Prostate gland (tissue), 2 donors: ENCODE data around the gene SNIP1. TPM values are rescaled to one million over a fixed set of nuclear protein-coding genes. Genes with fewer than 3 reads are reported as not detected.
"Not testable (repeated sequence)": the region's sequence is repeated elsewhere in the genome, so short reads cannot be mapped to it uniquely, and the experiment has no call there.

ENCODE experiments used
- DNase-seq: peaks from one replicate; pipeline ENCODE4 v3.0.0-alpha.2; 2019; ENCODE audit warnings: low spot score
- H3K27ac ChIP-seq, 2 donors: fragments of 200-600 bp; sonication (generic); 2 replicates each; pipeline ENCODE4 v1.5.1; 2017 to 2019
- H3K27me3 ChIP-seq: fragments of 200-600 bp; sonication (generic); replicated peaks from 2 replicates; pipeline ENCODE4 v1.5.1; 2019; ENCODE audit not compliant: insufficient read depth
- H3K36me3 ChIP-seq, 2 donors: fragments of 200-600 bp; sonication (generic); 1 replicate in 1 of 2; 2 replicates in 1 of 2; pipeline versions ENCODE4 v1.5.1 to v1.8.1; 2017 to 2019
- H3K4me1 ChIP-seq: fragments of 200-600 bp; sonication (generic); replicated peaks from 2 replicates; pipeline ENCODE4 v1.5.1; 2019
- H3K4me3 ChIP-seq, 2 donors: fragments of 200-600 bp; sonication (generic); 2 replicates each; pipeline ENCODE4 v1.5.1; 2017 to 2019
- H3K9me3 ChIP-seq: fragments of 200-600 bp; sonication (generic); 2 replicates; pipeline ENCODE4 v1.5.1; 2017
- CTCF ChIP-seq, 4 experiments: fragments of 200-600 bp in 2 of 4; fragments of 450-650 bp in 2 of 4; sonication (generic) in 2 of 4; IDR thresholded peaks; 1 replicate in 3 of 4; 2 replicates in 1 of 4; pipeline ENCODE4 v1.5.1; 2016 to 2019; ENCODE audit warnings: antibody characterized with exemption in 4 of 4, mild to moderate bottlenecking in 2 of 4, moderate library complexity in 2 of 4
- POLR2A ChIP-seq: fragments of 450-650 bp; IDR thresholded peaks from one replicate; pipeline ENCODE4 v1.6.1; 2016; ENCODE audit warnings: antibody characterized with exemption, mild to moderate bottlenecking
- POLR2AphosphoS5 ChIP-seq: sonication (generic); formaldehyde crosslinking; IDR thresholded peaks from one replicate; pipeline ENCODE4 v1.6.1; 2017; ENCODE audit warnings: antibody characterized with exemption
- WGBS: methylation state at CpG from one replicate; pipeline ENCODE4 v1.1.5; 2018; 5-methylcytosine and 5-hydroxymethylcytosine counted together
- intact Hi-C: fragments of 100-400 bp; cut with DNase I; formaldehyde crosslinking; loops from one replicate; pipeline ENCODE4 v1.14.2; 2022
- total RNA-seq, 2 donors: library from RNA; depleted of rRNA; stranded (reverse); fragments of >200 nt; gene quantifications; one replicate each; pipeline ENCODE4 v1.1.0, GENCODE V29; 2016

Gene SNIP1
- total RNA-seq, 2 donors from 2014 or later = 27.6 to 45.7 TPM

DNA sequence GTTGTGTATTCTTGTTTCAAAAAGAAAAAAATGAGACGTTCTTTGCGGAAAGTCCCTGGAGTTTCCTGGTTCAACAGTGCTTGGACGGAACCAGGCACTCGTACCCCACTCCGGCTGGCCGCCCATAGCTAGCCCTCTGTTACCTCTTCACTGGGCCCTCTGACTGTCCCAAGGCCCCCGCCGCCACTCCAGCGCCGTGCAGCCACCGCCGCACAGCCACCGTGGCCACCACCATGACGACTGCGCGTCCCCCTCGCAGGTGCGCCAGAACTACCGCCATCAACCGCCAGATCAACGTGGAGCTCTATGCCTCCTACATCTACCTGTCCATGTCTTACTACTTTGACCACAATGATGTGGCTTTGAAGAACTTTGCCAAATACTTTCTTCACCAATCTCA, 9.6 kb downstream of the SNIP1 start:
- no peaks in the 10 kb centered on the region for H3K4me1 ChIP-seq
- peaks cover 0 to 9% of the 10 kb centered on the region in 2 donors for H3K36me3 ChIP-seq
- H3K9me3 ChIP-seq = no peaks in the 10 kb centered on the region
- no peaks in the 10 kb centered on the region for H3K27me3 ChIP-seq
- no peak for DNase-seq
- WGBS = 96% methylated on average over 21 of the region's 21 CpGs
- TF ChIP-seq POLR2A (no peak), CTCF (IDR thresholded peaks at IDR 0.05) (no peak), POLR2AphosphoS5 (no peak)
- H3K4me3 ChIP-seq = no peak overlapping the region
- H3K27ac ChIP-seq = no peak overlapping the region
- intact Hi-C loops = no loop called here

GRCh38 chr1:37540036-37540785, 13.9 kb downstream of the SNIP1 start:
- Histone ChIP-seq H3K4me1 (no peaks in the 10 kb centered on the region), H3K4me3 (no peak overlapping the region), H3K27ac (no peak overlapping the region), H3K36me3 (peaks cover 0 to 9% of the 10 kb centered on the region in 2 donors), H3K27me3 (no peaks in the 10 kb centered on the region), H3K9me3 (no peaks in the 10 kb centered on the region)
- 95% methylated on average over 30 of the region's 30 CpGs for WGBS
- intact Hi-C loops = no loop called here
- no peak for TF ChIP-seq POLR2A
- no peak for TF ChIP-seq CTCF (IDR thresholded peaks at IDR 0.05)
- no peak for TF ChIP-seq POLR2AphosphoS5
- DNase-seq = no peak

DNA sequence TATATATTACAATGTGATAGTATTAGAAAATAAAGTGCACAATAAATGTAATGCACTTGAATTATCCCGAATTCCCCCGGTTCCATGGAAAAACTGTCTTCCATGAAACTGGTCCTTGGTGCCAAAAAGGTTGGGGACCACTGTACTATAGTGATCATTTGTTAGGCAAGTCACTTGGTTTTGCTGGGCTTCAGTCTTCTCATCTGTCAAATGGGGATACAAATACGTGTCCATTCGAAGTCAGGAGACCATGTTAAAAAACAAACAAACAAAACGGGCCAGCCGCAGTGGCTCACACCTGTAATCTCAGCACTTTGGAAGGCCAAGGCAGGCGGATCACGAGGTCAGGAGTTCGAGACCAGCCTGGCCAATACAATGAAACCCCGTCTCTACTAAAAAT, 14.9 kb downstream of the SNIP1 start:
- H3K27ac ChIP-seq, H3K27me3 ChIP-seq, intact Hi-C loops, H3K4me3 ChIP-seq, H3K36me3 ChIP-seq, DNase-seq, H3K4me1 ChIP-seq, H3K9me3 ChIP-seq: not testable (repeated sequence)
- 91% methylated on average over 10 of the region's 10 CpGs for WGBS

- Histone ChIP-seq H3K27me3 (no peaks in the 10 kb centered on the region), H3K4me3 (no peak overlapping the region), H3K27ac (peak overlapping the region; percentile 60 to 85), H3K4me1 (no peaks in the 10 kb centered on the region), H3K36me3 (peaks cover 0 to 9% of the 10 kb centered on the region in 2 donors), H3K9me3 (no peaks in the 10 kb centered on the region)
- DNase-seq = peak; percentile 62
- intact Hi-C loops = no loop called here
- 63% methylated on average over 2 of the region's 2 CpGs for WGBS
- TF ChIP-seq CTCF (IDR thresholded peaks at IDR 0.05) = no peak
- TF ChIP-seq POLR2AphosphoS5 = peak; percentile 63
Measured at GRCh38 chr1:37537378-37537777, 16.7 kb downstream of the SNIP1 start.

GRCh38 chr1:37533317-37534093, 20.6 kb downstream of the SNIP1 start:
- no peak for TF ChIP-seq CTCF (IDR thresholded peaks at IDR 0.05)
- TF ChIP-seq POLR2A = no peak
- no peak for TF ChIP-seq POLR2AphosphoS5
- intact Hi-C loops = no loop called here

DNA sequence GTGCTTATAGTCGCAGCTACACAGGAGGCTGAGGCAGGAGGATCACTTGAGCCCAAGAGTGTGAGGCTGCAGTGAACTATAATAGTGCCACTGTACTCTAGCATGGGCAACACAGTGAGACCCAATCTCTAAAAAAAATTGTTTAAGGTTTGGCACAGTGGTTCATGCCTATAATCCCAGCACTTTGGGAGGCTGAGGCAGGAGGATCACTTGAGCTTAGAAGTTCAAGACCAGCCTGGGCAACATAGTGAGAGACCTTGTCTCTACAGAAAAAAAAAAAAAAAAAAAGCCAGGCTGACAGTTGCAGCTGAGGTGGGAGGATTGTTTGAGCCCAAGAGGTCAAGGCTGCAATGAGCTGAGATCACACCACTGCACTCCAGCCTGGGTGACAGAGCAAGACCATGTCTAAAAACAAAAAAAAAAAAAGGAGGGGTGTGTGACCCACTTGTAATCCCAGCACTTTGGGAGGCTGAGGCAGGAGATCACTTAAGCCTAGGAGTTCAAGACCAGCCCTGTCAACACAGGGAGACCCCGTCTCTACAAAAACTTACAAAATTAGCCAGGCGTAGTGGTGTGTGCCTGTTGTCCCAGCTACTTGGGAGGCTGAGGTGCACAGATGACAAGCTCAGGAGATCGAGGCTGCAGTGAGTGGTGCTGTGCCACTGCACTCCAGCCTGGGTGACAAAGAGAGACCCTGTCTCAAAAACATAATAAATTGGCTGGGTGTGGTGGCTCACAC, 21.5 kb downstream of the SNIP1 start:
- WGBS = 93% methylated on average over 4 of the region's 4 CpGs

More at GRCh38 chr1:37533317-37534093, 20.6 kb downstream of the SNIP1 start:
- Histone ChIP-seq H3K4me3 (no peak overlapping the region), H3K4me1 (no peaks in the 10 kb centered on the region), H3K27ac (peak overlapping the region; percentile 53 to 85), H3K36me3 (no peaks in the 10 kb centered on the region), H3K27me3 (no peaks in the 10 kb centered on the region), H3K9me3 (no peaks in the 10 kb centered on the region)
- DNase-seq = no peak
- 85% methylated on average over 4 of the region's 4 CpGs for WGBS

GRCh38 chr1:37529888-37530287, 24.2 kb downstream of the SNIP1 start:
- H3K27ac ChIP-seq, H3K27me3 ChIP-seq, H3K36me3 ChIP-seq, H3K9me3 ChIP-seq, intact Hi-C loops, DNase-seq, H3K4me3 ChIP-seq, H3K4me1 ChIP-seq: not testable (repeated sequence)
- WGBS = 88% methylated on average over 1 of the region's 1 CpG

More for the DNA sequence above, 21.5 kb downstream of the SNIP1 start:
- H3K36me3 ChIP-seq, H3K27me3 ChIP-seq, H3K4me1 ChIP-seq, H3K9me3 ChIP-seq, intact Hi-C loops, DNase-seq, H3K4me3 ChIP-seq: not testable (repeated sequence)
- peak overlapping the region in 1 of 2 donors; percentile 85 for H3K27ac ChIP-seq
